ENCODE data around the gene PCYT2.

The PCYT2 gene

DNA sequence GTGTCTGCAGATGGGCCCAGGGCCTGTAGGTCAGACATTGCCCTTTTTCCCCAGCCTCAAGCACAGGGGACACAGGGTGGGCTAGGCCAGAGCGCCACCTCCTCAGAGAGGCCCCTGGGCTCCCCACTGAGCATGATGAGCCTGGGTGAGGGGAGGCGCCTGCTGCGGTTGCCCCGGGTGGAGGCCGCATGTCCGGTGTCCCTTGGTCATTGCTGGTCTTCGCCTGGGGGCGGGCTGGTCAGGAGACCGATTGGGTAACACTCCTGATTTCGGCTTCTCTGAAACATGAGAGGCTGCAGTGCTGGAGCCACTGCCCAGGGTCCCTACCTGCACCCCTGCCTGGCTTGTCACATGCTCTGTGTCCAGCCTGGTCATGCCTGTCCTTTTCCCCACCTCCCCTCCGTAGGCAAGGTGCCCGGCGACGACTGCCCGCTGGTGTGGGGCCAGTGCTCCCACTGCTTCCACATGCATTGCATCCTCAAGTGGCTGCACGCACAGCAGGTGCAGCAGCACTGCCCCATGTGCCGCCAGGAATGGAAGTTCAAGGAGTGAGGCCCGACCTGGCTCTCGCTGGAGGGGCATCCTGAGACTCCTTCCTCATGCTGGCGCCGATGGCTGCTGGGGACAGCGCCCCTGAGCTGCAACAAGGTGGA is 11.6 kb downstream of the PCYT2 start:
- DNase-seq: no peak

GRCh38 chr17:81898885-81899284 is 12.3 kb downstream of the PCYT2 start:
- DNase-seq: no peak

DNA sequence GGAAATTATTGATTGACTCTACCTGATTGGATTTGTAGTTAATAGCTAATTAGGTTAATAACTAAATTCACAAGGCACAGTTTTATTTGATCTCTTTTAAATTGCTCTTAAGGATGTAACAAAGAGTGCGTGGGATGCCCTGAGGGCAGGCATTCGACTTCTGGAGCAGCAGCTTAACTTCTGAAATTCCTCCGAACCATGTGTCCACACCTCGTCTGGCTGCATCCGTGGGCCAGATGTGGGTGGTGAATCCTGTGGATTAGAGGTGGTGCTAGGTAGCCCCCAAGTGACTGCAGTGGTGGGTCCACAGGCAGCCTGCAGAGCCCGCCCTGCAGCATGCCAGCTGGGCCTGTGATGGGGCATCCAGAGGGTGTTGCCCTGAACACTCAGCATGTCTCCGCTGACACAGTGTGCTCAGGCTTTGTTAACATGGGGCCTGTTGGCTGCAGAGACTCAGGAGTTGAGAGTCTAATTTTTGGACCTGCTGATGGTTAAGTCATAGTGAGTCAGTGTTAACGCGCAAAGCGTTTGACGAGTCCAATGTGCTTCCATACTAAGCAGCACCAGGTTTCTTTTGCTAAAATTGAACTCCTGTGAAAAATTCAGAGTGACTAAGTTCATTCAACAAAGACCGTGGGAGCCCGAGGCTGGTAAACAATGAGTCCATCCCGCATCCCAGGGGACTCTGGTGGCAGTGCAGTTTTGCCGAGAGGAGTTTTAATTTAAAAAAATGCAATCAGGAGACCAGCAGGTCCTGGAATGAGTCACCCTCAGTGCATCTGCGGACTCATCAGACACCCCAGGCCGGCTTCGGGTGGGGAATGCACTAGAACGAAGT is 13.0 kb downstream of the PCYT2 start:
- no peak for DNase-seq

DNA sequence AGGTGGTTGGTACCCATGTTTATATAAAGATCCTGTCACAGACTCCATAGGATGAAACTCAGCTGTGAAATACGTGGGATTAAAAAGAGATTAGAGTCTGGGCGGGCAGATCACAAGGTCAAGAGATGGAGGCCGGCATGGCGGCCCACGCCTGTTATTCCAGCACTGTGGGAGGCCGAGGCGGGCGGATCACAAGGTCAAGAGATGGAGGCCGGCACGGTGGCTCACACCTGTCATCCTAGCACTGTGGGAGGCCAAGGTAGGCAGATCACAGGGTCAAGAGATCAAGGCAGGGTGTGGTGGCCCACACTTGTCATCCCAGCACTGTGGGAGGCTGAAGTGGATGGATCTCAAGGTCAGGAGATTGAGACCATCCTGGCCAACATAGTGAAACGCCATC is 15.8 kb downstream of the PCYT2 start:
- DNase-seq: no peak

GRCh38 chr17:81891303-81891552 is 20.0 kb downstream of the PCYT2 start:
- no peak for DNase-seq

DNA sequence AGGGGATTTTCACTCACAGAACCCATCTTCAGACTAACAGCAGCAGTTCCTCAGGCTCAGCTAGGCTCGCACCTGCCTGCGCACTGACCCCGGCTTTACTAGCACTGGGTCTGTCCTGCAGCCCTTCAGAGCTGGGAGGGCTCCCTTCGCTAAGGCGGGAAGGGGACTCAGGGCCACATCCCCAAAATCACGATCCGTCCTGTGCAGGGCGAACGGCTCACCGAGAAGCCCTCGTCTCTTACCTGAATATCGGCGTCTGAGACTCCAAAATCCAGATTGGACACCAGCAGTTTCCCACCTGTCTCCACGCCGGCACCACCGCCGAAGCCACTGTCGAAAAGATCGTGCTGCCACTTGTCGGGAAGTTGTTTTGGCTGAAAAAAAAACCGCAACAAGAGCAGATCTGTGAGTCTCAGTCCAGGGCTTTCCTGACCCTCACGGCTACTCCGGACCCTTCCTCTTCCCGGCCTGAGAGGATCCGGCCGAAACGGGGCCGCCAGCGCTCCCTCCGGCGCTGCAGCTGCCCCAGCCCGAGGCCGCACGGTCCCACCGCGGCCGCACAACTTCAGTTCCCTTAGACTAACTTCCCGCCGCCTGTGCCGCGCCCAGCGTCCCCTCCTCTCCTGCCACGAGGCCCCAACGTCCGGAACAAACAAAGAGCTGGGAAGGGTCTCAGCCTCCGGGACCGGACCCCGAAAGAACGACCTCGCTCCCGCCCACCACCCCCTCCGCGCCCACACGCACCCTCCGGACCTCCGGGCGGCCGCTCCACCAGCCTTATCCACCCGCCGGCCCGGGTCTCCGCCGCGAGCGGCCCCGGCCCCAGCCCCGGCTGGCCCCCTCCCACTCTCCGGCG is 20.5 kb downstream of the PCYT2 start:
- no peak for DNase-seq

DNA sequence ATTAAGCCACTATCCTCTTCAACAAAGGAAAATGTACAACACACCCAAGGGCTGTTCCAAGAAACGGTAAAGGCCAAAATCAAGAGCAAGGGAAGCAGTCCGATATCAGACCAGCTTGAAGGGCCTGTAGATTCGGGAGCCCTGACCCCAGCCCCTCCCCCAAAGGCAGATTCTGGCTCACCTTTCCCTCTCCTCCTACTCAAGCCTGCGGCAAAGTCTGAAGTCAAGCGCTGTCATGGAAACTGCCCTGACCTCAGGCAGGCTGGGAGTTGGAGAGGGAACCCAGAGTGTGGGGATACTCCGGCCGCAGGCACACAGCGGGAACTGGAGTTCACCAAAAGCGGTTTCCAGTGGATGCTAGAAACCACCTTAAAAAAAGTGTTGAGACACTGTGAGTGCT is 21.6 kb downstream of the PCYT2 start:
- no peak for DNase-seq

GRCh38 chr17:81888988-81889595 is 22.1 kb downstream of the PCYT2 start:
- DNase-seq: no peak

DNA sequence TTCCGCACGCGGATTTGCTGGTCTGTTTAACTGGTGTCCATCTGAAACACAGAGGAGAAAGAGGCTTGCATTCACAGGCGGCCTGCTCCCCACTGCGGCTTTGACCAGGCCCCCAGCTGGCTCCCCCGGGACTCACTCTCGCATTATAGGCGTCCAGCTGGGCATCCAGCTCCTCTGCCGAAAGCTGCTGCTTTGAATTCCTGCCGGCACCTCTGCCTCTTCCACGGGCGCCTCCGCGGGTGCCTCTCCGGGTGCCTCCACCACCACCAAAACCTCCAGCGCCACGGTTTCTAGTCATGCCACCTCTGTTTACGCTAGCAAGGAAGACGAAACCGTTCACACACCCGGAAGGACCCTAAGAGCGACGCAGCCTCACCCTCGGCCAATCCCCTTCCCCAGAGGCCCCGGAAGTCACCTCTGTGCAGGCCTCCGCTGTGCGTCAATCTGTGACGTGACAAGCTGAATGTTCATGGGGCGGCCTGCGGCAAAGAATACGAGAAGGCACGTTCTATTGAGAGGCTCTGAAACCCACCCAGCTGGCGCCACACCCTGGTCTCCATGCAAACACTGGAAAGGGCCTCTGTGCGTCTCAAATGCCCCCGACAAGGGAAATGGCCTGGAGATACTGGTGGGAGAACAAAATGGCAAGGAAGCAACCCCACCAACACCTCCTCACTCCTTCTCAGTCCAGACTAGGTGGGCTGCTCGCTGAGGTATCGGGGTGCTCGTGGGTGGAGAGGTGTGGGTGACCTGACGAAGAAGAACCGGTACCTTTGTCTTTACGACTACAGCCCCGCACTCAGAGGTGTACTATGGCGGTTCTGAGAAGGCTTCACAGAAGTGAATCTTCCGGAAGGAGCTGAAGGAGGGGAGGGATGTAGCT is 22.9 kb downstream of the PCYT2 start:
- DNase-seq: no peak

DNA sequence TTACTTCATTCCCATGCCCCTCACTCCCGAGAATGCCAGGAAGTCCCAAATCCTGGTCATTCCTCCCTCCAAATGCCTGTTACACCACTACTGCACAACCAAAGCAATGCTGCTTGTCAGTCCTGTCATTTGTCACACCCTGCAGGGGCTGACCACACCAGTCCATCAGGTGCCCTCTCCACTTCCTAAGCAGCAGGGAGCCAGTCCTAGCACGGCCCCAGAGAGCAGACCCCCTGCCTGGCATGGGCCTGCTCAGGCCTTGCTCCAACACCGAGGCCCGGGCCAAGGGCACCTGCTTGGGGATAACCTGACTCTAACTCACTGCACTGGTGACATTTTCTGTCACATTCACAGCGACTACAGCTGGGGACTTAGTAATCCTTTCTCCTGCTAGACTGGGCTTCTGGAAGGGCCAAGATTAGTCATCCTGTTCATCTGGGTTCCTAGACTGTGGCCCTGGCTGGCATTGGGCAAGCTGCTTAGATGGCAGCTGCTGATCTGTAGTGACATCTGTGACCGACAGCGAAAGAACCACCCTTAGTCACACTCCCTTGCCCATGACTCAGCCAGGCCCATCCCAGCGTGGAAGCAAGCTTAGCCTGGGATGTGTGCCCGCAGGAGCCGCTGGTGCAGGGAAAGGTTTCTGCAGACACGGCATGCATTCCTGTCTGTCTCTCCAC is 25.2 kb downstream of the PCYT2 start:
- DNase-seq: peak; percentile 38

DNA sequence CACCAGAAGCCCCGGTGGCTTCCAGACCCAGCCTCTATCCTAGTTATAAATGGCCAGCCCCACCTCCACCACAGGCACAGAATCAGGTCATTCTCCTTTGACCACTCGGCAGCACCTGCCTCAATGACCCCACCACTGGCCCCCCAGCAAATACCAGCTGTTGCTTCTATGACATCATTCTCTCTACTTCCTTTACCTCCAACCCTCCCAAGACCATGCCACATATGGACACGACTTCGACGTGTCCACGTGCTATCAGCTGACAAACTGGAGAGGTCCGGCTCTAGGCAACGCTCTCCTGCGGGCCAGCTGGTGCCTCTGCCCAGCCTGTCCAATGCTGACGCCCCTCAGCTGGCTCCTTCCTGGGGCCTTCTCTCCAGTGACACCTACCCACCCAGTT is 25.7 kb downstream of the PCYT2 start:
- no peak for DNase-seq

- no peak for DNase-seq
Measured at GRCh38 chr17:81884968-81885367, 26.2 kb downstream of the PCYT2 start.

GRCh38 chr17:81884520-81884919 is 26.7 kb downstream of the PCYT2 start:
- no peak for DNase-seq

DNA sequence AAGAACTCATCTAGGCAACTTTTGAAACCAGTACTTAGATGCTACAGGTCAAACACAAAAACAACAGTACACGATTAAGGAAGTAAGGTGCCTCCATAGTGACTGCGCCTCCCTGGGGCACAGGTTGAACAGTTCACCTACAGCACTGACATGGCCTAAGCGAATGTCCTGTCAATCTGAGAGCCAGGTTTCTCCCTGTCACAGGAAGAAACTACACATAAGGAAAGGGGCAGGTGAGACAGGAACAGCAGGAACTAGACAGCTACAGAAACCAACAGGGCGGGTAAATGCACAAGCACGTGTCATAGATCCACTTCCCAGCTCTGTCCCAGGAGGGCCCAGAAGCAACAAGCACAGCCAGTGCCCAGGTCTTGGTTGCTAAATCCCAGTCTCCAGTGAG is 32.1 kb downstream of the PCYT2 start:
- DNase-seq: no peak

GRCh38 chr17:81878294-81878693 is 32.9 kb downstream of the PCYT2 start:
- no peak for DNase-seq

- no peak for DNase-seq
Measured at GRCh38 chr17:81877569-81877968, 33.6 kb downstream of the PCYT2 start.

GRCh38 chr17:81871387-81872230 is 39.6 kb downstream of the PCYT2 start:
- DNase-seq: peak; percentile 47

DNA sequence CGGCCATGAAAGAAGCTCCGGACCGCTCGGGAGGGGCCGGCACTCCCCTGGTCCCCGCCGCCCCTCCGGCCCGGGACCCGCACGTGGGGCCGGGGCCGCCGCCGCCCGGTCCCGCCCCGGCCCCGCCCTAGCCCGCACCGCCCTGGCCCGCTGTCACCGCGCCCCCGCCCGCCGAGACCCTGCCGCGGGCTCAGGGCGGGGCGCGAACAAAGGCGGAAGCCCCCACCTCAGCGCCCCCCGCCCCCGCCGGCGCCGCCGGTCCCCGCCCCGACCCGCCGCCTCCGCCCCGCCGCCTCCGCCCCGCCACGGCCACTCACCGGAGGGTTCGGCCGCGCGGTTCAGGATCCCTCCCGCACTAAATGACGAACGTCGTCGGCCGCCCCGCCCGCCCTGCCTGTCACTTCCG is 40.2 kb downstream of the PCYT2 start, which contains the start of gene ARHGDIA:
Gene ARHGDIA, minus strand, starts transcription at position 357 of the 406 bp plus-strand sequence. CDS start 1,407 bp downstream, outside the sequence.
- DNase-seq: no peak

DNA sequence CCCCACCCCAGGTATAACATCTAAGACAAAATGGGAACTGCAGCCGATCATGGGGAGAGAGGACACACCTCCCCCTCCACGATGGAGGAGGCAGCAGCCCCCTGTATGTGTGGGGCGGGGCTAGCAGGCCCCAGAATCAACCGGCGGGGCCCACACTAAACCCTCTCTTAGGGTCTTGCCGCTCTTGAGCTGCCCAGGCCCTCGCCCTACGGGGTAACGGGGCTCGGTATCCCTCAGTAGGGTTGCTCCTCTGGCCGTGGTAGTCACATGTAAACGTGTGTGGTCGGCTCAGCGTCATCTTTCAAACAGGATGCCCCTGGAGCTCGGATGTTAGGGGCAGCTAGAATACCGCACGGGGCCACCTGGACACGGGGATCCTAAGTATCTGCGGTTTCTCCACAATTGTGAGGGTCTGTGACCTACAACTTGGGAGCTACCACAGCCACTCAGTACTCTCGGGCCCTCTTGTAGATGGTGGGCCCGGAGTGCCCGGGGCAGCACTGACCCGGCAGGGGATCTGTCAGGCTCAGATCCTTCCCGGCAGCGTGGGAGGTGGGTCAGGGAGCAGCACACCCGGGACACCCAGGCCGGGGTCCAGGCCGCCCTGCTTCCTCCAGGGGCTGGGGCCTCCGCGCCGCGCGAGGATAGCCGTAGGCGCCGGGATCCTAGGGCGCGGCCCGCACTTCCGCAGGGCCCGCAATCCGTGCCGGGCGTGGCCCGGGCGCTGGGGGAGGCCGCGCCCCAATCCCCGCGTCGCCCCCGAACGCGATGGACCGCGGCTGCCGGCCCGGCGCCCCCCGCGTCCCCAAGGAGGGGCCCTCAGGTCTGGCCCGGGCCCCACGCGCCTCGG is 40.8 kb downstream of the PCYT2 start:
- DNase-seq: no peak
